GM15510 (cell line): ENCODE data around the gene KRT14.

ENCODE experiments used
- POLR2A ChIP-seq: IDR thresholded peaks from 3 replicates; pipeline ENCODE4 v1.6.1; 2011; ENCODE audit warnings: borderline replicate concordance; ENCODE audit not compliant: insufficient read length; ENCODE audit errors: extremely low read depth

The KRT14 gene

DNA sequence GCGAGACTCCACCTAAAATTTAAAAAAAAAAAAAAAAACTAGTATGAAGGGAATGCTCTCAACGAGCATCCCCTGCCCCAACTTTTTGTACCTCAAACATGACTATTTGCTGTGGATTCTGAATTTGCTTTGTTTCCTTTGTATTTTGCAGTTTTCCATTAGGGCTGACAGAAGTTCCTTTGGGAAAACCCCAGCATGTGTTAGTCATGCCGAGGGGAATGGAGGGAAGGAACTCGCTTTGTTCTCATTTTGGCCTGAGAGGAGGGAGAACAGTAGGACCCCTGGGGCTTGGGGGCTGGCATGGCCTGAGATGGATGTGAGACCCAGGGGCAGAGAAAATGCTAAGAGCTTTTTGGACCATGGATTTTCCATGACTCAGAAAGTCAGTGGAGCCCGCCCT lies 35.3 kb downstream of the KRT14 start:
- no peak for TF ChIP-seq POLR2A

GRCh38 chr17:41549596-41550039 lies 37.1 kb downstream of the KRT14 start:
- TF ChIP-seq POLR2A = no peak

- TF ChIP-seq POLR2A = no peak
These were observed 37.7 kb downstream of the KRT14 start for GRCh38 chr17:41548844-41549595.

GRCh38 chr17:41547921-41548843 lies 38.5 kb downstream of the KRT14 start:
- TF ChIP-seq POLR2A = no peak

GRCh38 chr17:41547378-41547841 lies 39.3 kb downstream of the KRT14 start:
- no peak for TF ChIP-seq POLR2A

GRCh38 chr17:41546819-41547218 lies 39.9 kb downstream of the KRT14 start:
- no peak for TF ChIP-seq POLR2A

DNA sequence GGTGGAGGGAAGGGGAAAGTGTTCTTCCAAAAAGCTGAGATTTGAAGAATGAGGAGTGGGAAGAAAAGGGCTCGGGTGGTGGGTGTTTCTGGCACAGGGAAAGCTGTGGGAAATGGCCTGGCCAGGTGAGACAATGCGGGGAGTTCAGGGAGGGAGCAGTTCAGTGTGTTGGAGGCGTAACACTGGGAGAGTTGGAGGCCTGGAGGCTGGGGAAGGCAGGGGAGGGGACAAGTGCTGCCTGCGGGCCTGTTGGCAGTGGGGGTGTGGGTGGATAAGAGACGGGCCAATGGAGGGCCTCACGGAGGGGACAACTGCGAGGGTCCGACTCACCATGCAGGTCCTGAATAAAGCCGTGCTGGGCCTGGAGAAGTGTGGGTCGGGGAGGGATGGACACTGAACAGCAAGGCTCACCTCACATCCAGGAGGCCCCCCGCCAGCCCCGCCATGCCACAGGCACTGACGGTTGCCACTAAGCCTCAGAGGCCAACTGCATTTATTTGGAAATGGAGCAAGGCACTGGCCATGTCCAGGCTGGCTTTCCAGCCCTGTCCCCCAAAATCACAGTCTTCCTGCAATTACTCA lies 40.8 kb downstream of the KRT14 start:
- TF ChIP-seq POLR2A = no peak

DNA sequence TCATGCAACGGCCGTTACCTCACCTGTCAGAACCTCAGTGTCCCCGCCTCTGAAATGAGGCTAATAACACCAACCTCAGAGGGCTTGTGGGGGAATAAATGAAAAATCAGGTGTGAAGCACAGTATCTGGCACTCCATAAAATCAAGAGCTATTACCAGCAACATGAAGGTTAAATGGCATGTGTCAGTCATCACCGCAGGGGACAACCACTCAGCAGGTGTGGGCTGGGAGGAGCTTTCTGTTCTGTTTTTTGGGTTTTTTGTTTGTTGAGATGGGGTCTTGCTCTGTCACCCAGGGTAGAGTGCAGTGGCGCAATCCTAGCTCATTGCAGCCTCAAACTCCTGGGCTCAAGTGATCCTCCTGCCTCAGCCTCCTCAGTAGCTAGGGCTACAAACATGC lies 41.8 kb downstream of the KRT14 start:
- TF ChIP-seq POLR2A = no peak

- no peak for TF ChIP-seq POLR2A
These were observed 42.2 kb downstream of the KRT14 start for GRCh38 chr17:41544491-41544892.

- no peak for TF ChIP-seq POLR2A
These were observed 44.3 kb downstream of the KRT14 start for GRCh38 chr17:41542357-41542756.

- TF ChIP-seq POLR2A = no peak
These were observed 45.6 kb downstream of the KRT14 start for GRCh38 chr17:41540921-41541625.

GRCh38 chr17:41539979-41540701 lies 46.6 kb downstream of the KRT14 start:
- TF ChIP-seq POLR2A = no peak

GRCh38 chr17:41539071-41539492 lies 47.6 kb downstream of the KRT14 start:
- no peak for TF ChIP-seq POLR2A

DNA sequence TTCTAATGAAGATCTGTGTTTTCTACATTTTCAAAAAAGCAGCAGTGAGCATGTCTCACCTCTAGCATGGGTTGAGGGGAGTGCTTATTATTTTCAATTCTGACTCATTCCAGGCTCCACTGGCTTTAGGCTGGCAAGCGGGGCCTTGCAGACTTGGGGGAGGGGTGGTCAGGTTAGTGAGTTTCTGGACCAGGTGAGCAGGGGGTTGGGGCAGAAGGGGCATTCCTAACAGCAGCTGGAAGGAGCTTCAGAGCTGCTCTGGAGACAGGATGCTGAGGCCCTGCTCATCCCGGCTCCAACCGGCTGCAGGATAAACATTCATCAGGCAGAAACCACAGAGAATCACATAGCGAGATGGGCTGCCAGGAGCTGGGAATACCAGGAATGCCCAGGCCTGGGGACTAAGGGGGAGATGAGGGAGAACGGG lies 48.1 kb downstream of the KRT14 start:
- no peak for TF ChIP-seq POLR2A
